Progenitor cell of endocrine pancreas (in vitro differentiated cells): ENCODE results near the gene RPUSD3. TPM values are rescaled to one million over a fixed set of nuclear protein-coding genes. Genes with fewer than 3 reads are reported as not detected.

ENCODE experiments used
- DNase-seq: peaks from one replicate; pipeline ENCODE4 v3.0.0; 2021; ENCODE audit warnings: low spot score; ENCODE audit not compliant: unreplicated experiment
- H3K27ac Mint-ChIP-seq: 2 replicates; pipeline ENCODE4 v1.8.0; 2021; ENCODE audit warnings: mild to moderate bottlenecking, moderate library complexity, mixed read lengths
- H3K27me3 Mint-ChIP-seq: 2 replicates; pipeline ENCODE4 v1.8.0; 2021; ENCODE audit warnings: mixed read lengths
- H3K36me3 Mint-ChIP-seq: 2 replicates; pipeline ENCODE4 v1.8.0; 2022; ENCODE audit warnings: mixed read lengths; ENCODE audit not compliant: insufficient read depth
- H3K4me1 Mint-ChIP-seq: 2 replicates; pipeline ENCODE4 v1.8.0; 2021; ENCODE audit warnings: low read depth, mixed read lengths
- H3K4me3 Mint-ChIP-seq: 2 replicates; pipeline ENCODE4 v1.8.0; 2021; ENCODE audit warnings: low read depth, mild to moderate bottlenecking, moderate library complexity, mixed read lengths
- H3K9me3 Mint-ChIP-seq: 2 replicates; pipeline ENCODE4 v1.8.0; 2021; ENCODE audit warnings: low read depth, mixed read lengths
- total RNA-seq: library from RNA; stranded (reverse); gene quantifications from 2 replicates; pipeline ENCODE4 v1.2.1, GENCODE V29; 2021
- TF ChIP-seq, protein P1 (sequence below): fragments of 200-600 bp; sonication (generic); IDR thresholded peaks from one replicate; pipeline ENCODE4 v1.5.0; 2021; ENCODE audit warnings: antibody characterized with exemption, mild to moderate bottlenecking; ENCODE audit not compliant: unreplicated experiment

Gene RPUSD3
- total RNA-seq, 1 donor from 2014 or later, result 55.0 TPM

DNA sequence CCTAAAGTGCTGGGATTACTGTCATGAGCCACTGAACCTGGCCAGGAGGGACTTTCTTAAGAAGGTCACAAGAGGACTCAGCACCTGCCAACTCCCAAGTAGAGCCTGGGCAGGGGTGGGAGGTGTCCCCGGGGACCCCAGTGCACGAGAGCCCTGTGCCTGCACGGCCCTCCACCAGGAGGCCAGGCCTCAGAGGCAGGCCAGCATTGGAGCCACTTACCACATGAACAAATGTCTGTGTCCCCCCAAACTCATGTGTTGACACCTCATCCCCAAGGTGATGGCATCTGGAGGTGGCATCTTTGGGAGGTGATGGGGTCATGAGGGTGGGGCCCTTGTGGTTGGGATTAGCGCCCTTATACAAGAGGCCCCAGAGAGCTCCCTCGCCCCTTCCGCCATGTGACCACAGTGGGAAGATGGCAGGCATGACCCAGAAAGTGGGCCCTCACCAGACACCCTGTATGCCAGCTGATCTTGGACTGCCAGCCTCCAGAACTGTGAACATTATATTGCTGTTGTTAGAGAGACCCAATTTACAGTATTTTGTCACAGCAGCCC is 3.2 kb upstream of the RPUSD3 start:
- Mint-ChIP-seq H3K9me3 (no peaks in the 10 kb centered on the region), H3K4me3 (no peak overlapping the region), H3K4me1 (peaks cover 9% of the 10 kb centered on the region), H3K27me3 (peaks cover 8% of the 10 kb centered on the region), H3K27ac (no peak overlapping the region), H3K36me3 (peaks cover 4% of the 10 kb centered on the region)
- no peak for DNase-seq
- TF ChIP-seq, protein P1, sequence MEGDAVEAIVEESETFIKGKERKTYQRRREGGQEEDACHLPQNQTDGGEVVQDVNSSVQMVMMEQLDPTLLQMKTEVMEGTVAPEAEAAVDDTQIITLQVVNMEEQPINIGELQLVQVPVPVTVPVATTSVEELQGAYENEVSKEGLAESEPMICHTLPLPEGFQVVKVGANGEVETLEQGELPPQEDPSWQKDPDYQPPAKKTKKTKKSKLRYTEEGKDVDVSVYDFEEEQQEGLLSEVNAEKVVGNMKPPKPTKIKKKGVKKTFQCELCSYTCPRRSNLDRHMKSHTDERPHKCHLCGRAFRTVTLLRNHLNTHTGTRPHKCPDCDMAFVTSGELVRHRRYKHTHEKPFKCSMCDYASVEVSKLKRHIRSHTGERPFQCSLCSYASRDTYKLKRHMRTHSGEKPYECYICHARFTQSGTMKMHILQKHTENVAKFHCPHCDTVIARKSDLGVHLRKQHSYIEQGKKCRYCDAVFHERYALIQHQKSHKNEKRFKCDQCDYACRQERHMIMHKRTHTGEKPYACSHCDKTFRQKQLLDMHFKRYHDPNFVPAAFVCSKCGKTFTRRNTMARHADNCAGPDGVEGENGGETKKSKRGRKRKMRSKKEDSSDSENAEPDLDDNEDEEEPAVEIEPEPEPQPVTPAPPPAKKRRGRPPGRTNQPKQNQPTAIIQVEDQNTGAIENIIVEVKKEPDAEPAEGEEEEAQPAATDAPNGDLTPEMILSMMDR, result no peak

DNA sequence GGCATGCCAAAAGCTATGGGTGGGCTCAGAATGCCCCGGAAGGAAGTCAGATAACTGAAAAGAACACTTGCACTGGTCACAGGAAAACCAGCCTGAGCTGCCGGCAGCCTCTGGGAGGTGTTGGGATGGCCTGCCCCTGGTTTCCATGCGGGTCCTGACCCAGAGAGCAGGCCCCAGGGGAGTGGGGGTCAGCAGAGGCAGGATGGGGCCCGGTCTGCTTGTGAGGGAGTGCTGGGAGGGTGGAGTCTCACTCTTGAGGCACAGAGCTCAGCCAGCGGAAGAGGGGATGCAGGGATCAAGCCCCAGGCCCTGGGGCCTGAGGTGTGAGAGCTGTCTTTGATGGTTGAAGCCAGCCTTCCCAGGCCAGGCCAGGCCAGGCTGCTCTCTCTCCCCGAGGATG is 2.4 kb upstream of the RPUSD3 start:
- DNase-seq, result no peak
- peaks cover 7% of the 10 kb centered on the region for H3K36me3 Mint-ChIP-seq
- TF ChIP-seq, protein P1, result no peak
- H3K4me3 Mint-ChIP-seq, result no peak overlapping the region
- H3K4me1 Mint-ChIP-seq, result peaks cover 9% of the 10 kb centered on the region
- no peaks in the 10 kb centered on the region for H3K9me3 Mint-ChIP-seq
- peaks cover 3% of the 10 kb centered on the region for H3K27me3 Mint-ChIP-seq
- H3K27ac Mint-ChIP-seq, result no peak overlapping the region

DNA sequence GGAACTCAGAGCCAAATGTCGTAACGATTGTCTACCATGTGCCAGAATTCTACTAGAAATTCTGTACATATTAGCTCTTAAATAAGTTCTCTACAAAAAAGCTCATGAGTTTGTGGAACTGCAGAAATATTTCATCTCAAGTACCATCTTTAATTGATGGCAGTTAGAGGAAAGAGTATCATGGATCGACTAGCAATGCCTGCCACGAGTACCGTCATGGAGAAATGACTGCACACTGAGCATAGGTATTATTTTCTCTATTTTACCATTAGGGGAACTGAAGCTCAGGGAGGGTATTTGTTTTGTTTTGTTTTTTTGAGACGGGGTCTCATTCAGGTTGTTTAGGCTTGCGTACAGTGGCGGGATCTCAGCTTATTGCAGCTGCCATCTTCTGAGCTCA is 2.8 kb downstream of the RPUSD3 start:
- Mint-ChIP-seq H3K4me1 (peaks cover 3% of the 10 kb centered on the region), H3K9me3 (no peaks in the 10 kb centered on the region), H3K4me3 (no peak overlapping the region), H3K36me3 (peaks cover 8% of the 10 kb centered on the region), H3K27ac (no peak overlapping the region), H3K27me3 (no peaks in the 10 kb centered on the region)
- no peak for DNase-seq
- TF ChIP-seq, protein P1, result no peak

DNA sequence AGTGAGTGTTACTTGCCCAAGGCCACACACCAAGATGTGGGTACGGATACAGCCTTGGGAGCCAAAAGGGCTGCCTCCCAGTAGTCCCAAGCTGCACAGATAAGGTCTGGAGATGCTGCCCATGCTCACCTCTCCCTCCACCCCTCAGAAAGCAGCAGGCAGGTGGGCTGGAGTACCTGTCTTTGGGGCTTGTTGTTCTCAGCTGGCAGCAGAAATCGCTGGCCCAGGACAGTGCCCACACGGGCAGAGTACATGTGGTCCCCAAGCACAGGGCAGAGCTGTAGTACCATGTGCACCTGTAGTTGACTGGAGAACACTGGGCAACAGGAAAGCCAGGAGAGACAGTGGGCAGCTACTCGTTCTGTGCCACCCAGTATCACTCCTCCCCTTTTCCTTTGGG is 5.0 kb downstream of the RPUSD3 start:
- Mint-ChIP-seq H3K4me3 (no peak overlapping the region), H3K27me3 (no peaks in the 10 kb centered on the region), H3K27ac (no peak overlapping the region), H3K4me1 (peaks cover 3% of the 10 kb centered on the region), H3K36me3 (peaks cover 10% of the 10 kb centered on the region), H3K9me3 (no peaks in the 10 kb centered on the region)
- TF ChIP-seq, protein P1, result no peak
- DNase-seq, result no peak

DNA sequence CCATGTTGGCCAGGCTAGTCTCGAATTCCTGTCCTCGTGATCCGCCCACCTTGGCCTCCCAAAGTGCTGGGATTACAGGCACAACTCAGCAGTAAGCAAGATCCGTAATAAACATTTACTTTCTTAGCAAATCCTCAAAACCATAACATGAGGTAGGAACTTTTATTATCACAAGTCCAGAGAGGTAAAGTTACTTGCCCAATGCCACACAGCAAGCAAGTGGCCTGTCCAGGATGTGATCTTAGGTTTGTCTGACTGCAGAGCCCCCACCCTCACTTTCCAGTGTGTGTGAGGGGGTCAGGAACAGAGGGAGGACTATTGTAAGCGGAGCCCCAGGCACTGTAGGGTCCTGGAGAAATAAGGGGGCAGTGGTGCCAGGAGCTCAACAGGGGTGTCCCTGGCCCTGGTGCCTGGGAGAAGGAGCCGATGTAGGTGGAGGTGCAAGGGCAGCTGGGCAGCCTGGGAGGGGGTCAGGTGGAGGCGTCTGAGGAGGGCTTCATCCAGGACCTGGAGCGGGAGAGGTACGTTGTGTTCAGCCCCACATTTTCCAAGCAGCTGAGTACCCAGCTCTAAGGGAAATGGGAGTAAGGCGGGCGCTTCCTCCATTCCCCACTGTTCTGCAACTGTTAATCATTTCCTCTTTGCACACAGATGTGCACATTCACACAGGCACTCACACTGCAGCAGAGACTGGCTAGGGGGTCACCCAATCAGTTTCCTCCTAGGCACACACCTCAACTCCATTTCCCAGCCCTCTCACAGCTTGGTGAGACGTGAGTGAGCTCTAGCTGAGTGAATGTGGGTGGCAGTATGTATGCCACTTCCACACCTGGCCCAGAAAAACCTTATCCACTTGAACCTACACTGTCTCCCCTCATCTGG is 5.9 kb downstream of the RPUSD3 start:
- H3K36me3 Mint-ChIP-seq, result peaks cover 10% of the 10 kb centered on the region
- H3K9me3 Mint-ChIP-seq, result no peaks in the 10 kb centered on the region
- H3K4me3 Mint-ChIP-seq, result no peak overlapping the region
- H3K27me3 Mint-ChIP-seq, result no peaks in the 10 kb centered on the region
- peaks cover 3% of the 10 kb centered on the region for H3K4me1 Mint-ChIP-seq
- TF ChIP-seq, protein P1, result no peak
- no peak for DNase-seq
- peak overlapping the region; percentile 87 for H3K27ac Mint-ChIP-seq
